HG02623 (cell line): ENCODE data around the gene CALML6.

ENCODE experiments used
- ATAC-seq: cut with Tn5 transposase; IDR thresholded peaks from one replicate; pipeline ENCODE4 v1.9.1; 2021; ENCODE audit warnings: moderate library complexity; ENCODE audit not compliant: unreplicated experiment

Gene CALML6

DNA sequence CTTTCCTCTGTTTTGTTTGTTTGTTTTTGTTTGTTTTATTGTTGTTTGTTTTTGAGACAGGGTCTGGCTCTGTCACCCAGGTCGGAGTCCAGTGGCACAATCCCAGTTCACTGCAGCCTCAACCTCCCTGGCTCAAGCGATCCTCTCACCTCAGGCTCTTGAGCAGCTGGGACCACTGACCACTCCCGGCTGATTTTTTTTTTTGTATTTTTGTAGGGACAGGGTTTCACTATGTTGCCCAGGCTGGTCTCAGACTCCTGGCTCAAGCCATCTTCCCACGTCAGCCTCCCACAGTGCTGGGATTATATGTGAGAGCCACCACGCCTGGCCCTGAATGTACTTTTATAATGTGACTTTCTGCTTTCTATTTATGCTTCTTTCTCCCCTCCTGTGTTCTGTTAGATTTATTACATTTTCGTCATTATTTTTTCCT lies 5.0 kb upstream of the CALML6 start:
- ATAC-seq, result no peak

DNA sequence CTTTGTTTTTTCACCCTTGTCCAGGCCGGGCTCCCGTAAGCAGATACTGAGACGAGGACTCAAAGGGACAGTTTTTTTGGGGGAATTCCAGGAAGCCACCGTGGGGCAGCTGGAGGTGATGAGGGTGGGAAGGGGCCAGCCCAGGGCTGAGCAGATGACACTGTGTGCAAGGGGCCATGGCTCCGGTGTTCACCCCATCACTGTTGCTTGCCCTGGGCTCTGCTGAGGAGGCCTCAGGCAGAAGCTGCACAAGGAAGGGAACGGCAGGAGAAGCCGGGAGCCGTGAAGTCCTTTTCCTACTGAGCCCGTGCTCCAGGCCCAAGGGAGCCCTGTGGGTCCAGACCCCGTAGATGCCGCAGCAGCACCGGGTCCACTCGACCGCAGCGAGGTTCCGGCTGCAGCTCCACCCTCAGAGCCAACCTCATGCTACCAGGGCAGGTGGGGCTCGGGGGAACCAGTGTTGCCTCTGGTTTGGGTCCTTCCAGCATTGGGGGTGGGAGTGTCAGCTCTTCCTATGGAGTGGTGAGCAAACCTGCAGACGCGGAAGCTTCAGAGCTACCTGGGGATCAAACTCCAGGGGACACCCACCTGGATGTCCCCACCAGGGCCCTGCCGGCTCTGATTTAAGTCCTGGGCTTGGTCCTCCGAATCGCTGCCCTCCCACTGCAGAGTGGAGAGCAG lies 4.3 kb upstream of the CALML6 start:
- ATAC-seq, result no peak

DNA sequence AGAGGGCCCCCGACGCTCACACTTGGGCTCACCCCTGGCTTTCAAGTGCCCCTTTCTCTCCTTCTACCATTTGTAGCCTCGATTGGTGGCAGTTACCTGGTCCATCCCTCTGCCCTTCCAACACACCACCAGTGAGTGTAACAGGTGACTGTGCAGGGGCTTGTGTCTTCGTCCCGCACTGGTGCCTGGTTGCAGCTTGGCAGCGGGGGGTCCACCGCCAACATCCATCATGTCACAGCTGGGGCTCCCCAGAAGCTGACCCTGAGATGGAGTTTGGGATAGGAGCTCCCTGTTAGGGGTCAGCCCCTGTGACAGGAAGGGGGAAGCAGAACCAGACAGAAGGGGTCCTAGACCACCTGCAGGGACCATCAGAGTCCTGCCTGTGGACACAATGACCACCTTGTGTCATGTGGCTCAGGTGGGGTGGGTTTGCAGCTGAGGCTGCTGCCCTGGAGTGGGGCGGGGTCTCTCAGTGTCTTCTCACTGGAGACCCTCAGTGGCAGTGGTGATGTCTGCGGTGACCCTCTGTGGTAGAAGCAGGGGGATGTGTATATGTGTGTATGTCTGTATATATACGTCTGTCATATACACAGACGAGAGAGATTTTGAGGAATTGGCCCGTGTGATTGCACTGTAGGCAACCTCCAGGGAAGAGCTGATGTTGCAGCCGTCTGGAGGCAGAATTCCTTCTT lies 3.6 kb upstream of the CALML6 start:
- ATAC-seq, result no peak

DNA sequence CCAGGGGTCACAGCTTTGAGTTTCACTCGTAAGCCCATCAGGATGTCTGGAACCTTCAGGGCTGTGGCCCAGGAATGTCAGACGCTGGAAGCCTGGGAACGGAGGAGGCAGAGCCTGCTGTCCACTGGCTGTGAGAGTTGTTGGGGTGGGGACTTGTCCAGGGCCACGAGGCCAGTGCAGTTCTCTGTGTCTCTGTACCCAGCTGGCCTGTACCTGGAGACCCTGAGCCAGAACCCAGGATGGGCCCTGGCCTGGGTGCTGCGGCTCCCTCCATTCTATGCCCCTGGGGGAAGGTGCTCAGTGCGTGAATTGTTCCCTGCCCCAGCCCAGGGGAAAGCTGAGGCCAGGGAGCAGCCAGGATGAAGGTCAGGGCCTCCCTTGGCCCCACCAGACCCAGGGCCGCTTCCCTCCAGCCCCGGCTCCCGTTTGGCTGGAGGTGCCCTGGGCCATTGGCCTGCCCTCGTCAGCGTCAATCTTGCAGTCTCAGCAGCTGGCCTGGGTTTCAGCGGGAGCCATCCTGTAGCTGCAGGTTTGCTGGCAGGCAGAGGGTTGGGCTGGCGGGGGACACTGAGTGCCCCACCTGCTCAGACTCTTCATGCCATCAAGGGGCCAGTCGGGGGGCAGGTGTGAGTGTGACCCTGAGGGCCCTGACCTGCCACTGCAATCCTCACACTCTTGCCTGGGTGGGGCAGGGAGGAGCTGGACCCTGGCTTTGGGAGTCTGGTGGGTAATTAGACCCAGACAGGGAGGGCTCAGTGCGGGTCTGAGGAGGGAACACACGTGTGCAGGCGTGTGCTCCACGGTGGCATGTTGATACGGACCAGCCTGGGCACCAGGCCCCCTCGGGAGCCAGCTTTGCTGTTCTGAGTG lies 724 bp upstream of the CALML6 start:
- no peak for ATAC-seq

DNA sequence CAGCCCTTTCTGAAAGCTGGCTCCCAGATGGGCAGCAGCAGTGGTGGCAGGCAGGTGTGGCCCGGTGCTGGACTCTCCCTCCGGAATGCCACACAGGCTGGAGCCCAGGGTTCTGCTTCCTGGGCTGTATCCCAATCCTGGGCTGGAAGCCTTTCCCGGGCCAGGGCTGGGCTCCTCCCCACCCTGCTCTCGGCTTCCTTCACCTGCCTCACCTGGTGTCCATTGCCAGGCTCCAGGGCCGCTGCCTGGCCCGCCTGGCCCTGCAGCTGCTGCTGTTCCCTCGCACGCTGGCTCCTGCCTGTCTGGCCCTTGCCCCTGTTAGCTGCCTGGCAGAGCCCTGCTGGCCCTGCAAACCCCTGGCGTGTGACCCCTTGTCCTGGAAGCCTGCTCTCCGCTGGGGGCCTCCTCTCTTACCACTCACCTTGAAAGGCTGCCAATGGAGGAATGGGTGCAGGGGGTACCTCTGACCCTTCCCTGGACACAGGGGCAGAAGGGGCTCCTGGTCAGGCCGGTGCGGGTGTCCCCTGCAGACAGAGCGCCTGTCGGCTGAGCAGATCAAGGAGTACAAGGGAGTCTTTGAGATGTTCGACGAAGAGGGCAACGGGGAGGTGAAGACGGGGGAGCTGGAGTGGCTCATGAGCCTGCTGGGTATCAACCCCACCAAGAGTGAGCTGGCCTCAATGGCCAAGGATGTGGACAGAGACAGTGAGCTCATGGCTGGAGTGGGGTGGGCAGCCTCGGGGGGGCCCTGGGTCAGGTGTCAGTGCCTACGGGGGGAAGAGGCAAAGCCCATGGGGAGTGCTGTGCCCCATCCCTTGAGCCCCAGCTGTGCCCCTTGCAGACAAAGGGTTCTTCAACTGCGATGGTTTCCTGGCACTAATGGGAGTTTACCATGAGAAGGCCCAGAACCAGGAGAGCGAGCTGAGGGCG lies 1.1 kb downstream of the CALML6 start:
- ATAC-seq, result no peak

DNA sequence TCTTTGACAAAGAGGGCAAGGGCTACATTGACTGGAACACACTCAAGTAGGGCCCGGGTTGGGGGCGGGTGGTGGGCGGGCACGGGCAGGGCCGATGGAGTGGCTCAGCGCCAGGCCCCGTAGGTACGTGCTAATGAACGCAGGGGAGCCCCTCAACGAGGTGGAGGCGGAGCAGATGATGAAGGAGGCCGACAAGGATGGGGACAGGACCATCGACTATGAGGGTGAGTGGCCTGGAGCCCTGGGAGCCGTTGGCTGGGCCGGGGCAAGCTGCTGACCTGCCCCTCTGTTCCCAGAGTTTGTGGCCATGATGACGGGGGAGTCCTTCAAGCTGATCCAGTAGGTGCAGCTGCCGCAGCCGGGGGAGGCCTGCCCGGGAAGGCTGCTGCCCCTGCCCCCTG lies 1.8 kb downstream of the CALML6 start:
- no peak for ATAC-seq

DNA sequence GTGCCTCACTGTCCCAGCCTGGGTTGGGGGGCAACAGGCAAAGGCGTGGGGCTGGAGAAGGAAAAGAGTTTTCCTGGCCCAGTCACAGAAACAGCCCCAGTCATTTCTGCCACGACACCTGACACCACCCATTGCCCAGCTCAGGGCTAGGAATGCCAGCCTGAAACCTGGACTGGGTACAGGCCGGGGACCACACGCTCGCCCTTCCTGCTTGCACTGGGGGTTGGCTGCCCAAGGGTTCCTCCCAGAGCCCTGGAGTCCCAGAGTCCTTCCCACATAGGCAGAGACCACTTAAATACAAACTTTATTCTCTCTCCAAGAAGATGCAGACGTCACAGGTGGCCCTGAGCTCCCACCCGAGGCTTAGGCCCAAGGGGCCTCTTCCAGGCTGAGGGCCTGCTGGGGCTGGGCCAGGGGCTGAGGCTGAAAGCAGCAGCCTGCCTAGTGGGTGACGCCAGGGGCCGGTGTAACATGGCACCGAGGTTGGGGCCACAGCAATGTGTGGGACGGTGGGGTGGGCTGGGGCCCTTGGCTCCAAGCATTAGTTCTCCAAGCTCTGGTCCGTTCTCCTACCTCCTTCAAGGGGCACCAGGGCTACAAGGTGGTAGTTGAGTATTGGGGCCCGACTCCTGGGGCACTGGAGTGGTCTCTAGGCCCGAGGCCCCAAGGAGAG lies 2.4 kb downstream of the CALML6 start:
- ATAC-seq, result no peak

DNA sequence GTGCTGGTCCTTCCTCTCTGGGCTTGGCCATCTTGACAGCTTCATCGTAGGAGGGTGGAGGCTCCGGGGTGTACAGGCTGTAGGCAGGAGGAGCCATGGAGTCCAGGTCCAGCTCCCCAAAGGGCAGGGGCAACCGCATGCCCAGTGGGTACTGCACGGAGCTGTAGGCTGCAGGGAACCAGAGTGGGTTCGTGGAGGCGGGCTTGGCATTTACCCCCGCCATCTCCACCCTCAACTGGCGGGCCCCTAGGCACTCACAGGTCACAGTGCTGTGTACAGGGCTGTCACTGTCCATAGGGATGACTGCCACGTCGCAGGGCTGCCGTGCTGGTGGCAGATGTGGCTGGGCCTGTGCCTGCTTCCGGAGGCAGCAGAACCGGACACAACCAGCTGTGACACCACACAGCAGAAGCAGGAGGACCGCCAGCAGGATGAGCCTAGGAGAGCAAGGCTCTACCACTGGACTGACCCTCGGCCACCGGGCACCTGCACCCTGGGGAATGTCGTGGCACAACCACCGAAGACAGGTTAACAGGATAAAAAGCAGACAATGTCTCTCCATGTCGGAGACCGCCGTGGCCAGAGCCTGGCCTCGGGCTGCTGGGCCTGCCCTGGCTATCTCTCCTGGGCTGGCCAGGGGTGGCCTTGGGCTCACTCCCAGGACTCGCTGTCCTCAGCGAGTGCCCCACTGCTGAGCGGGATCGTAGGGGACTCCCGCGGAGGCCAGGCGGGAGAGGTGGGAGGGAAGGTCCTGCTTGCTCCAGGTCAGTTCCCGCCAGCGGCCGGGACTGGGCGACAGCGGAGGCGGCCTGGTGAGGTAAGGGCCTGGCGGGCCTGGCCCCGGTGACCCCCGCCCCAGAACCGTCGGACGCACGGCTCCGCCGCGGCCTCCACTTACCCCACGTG lies 3.2 kb downstream of the CALML6 start:
- ATAC-seq, result no peak

DNA sequence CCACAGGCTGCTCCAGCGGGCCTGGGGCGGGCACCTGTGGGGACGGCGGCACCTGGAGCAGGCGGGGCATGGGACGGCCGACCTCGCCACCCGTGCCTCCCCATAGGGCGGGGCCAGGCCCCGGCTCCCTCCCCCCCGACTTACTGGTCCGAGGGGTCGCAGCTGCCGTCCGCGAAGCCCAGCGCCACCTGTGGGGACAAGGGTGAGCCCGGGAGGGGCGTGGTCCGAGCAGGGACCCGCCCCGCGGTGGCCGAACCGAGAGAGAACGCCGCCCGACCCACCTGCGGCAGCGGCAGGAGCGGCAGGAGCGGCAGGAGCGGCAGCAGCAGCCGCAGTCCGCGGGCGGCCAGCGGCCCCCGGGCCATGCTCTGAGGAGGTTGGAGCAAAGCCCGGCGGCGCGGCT lies 3.8 kb downstream of the CALML6 start, which contains the start of gene TMEM52:
Gene TMEM52, minus strand, starts transcription at position 379 of the 403 bp plus-strand sequence. Its CDS starts 14 bp downstream, at position 365.
- ATAC-seq, result no peak

DNA sequence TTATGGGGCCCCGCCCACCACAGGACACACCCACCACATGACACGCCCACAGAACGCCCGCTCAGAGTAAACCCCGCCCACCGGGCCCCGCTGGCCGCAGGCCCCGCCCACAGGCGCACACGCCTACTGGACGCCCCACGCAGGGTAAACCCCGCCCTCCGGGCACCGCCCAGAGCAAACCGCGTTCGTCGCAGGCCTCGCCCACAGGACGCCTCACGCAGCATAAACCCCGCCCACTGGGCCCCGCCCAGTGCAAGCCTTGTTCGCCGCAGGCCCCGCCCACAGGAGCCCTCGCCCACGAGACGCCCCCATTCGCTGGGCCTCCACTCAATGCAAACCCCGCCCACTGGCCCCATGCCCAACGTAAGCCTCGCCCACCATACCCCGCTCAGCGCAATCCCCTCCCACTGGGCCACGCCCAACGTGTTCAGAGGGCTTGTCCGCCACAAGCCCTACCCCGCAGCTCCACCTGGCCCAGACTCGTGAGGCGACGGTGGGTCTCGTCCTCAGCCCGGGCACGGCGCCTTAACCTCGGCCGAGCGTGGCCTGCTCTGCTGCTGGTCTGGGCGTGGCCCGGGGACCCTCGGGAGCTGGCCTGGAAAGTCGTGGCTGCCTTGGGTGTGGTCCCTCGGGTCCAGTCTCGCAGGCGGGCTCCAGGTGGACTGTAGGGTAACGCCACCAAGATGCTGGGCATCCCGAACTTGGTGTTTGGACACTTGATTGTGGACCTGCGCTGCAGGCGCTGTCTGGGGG lies 4.4 kb downstream of the CALML6 start:
- ATAC-seq, result peak; percentile 63

DNA sequence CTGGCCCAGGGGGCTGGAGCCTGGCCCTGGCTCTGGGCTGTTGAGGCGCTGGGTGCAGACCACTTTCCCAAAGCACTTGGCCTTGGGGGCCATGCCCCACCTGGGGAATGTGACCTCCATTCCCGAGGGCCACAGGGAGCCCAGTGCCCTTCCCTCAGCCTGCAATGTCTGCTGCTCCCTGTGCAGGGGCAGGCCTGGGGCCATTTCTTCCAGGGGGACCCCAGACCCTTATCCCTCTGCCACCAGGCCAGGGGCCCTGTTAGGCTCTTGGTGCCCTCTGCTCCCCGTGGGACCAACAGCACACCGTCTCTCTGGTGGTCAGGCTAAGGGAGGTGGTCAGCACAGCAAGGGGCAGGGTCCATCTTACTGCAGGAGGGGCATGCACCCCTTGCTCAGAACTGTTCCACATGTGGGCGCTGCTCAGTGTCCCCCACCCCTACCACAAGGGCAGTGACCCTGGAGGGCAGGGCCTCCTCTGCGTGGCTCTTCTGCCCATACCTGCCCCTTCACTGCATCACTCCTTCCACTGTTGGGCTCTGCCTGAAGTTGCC lies 5.1 kb downstream of the CALML6 start:
- no peak for ATAC-seq

DNA sequence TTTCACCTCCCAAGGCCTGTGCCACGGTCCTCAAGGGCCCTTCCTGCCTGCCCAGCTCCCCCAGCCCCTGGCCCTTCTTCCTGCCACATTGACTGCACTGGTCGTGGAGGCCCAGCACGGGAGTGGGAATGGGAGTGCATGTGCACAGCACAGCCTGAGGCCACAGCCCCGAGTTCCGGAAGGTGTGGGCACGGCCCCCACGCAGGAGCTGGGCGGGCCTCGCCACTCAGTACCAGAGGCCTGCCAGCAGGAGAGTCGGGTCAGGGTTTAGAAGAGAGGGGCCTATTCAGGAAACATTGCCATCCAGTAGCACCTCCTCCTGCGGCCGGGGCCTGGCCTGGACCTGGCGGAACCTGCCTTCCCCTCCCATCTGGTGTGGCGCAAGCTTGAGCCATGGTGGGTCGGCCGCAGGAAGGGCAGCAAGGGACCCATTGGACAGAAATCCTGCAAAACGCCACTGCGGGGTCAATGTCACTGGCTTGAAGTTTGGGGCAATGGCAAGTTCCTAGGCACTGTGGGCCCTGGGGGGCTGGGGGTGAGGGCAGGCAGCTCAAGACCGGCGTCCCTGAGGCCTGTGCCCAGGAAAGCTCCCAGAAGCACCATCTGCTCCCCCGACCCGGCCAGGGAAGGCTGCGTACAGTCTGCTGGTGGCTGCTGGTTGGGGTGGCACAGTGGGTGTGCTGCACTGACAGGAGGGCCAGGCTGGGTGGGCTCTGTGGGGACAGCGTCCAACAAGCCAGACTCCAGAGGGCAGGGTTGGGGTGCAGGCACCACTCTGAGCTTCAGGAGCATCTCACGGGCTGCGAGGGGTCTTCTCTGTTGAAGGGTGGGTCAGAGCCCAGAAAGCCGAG lies 5.8 kb downstream of the CALML6 start:
- ATAC-seq, result no peak

DNA sequence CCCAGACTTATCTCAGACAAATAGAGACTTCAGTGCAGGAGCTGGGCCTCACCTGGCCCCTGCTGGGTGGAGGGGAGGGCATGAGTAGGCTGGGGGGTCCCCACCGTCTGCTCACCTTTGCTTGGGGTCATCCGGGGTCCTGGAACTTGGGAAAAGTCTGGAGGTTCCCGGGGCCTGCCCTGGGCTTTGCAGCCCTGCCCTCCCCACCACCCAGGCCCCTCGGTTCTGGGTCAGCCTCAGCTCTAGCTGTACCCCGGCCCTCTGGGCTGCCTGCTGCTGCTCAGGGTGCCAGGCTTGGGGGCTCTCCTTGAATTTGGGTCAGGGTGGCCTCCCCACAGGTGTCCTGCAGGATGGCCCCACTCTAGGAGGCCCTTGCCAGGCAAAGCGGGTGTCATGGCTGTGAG lies 6.4 kb downstream of the CALML6 start:
- ATAC-seq, result no peak

DNA sequence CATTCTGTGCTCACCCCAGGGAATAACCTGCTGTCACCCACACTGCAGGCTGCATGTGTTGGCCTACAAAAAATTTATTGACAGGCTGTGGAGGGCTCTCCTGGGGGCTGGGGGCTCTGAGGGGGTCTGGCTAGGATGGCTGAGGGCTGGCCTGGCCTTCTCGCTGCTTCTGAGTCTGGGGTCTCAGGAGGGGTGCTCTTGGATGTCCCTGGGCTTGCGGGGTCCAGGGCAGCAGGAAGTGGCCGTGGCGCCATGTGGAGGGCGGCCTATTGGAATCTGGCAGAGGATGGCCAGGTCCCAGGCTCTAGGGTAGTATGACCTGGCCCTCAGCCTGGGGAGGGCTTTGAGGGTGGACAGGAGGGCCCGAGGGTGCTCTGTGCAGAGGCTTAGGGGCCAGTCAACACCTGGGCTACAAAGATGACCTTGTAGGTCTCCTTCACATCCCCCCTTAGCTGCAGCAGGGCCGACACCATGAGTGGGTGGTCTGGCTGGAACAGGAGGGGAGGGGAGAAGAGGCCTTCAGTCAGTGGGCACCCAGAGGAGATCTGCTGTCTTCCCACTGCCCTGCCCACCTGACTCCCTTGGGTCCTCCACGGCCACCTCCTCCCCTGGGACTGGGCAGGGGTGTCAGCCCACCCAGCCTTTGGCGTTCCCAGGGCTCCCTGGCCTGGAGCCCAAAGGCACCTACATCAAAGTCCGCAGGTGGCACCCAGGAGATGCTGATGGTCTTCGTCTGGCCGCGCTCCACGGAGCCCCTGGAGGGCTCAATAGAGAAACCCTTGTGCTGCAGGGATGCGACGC lies 7.0 kb downstream of the CALML6 start:
- ATAC-seq, result no peak

DNA sequence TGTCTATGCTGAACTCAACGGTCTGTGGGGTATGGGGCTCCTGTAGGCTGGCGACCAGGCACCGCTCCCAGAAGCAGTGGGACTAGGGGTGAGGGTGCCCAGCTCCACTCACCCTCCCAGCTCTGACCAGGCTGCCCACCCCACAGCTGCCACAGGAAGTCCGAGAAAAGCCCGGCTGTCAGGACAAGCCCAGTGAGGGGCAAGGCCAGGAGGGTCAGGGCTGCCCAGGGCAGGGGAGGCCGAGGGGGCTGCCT lies 7.6 kb downstream of the CALML6 start:
- no peak for ATAC-seq
